CD8-positive, alpha-beta memory T cell (primary cell): ENCODE results near the gene IL1RAPL1. TPM values are rescaled to one million over a fixed set of nuclear protein-coding genes. Genes with fewer than 3 reads are reported as not detected.

Experiments used
- CTCF ChIA-PET: fragments of 350-600 bp; sonication (Branson Sonifier 250); formaldehyde crosslinking; loops from one replicate; lab custom pipeline; 2021; ENCODE audit warnings: antibody characterized with exemption; lab: Charles Lee
- POLR2A ChIA-PET: fragments of 350-600 bp; sonication (Branson Sonifier 250); formaldehyde crosslinking; loops from one replicate; lab custom pipeline; 2021; ENCODE audit warnings: antibody characterized with exemption; lab: Charles Lee
- DNase-seq, 5 donors: peaks; one replicate each; pipeline versions ENCODE4 v3.0.0 to v3.0.0-alpha.2; 2020 to 2022; ENCODE audit warnings: mixed read lengths in 1 of 5
- H3K27ac ChIP-seq: one replicate; pipeline ENCODE4 v1.7.0; 2013; ENCODE audit warnings: low read depth, mild to moderate bottlenecking, low read length, moderate library complexity
- H3K27me3 ChIP-seq: 2 replicates; pipeline ENCODE4 v1.7.0; 2013; ENCODE audit warnings: low read length, mild to moderate bottlenecking; ENCODE audit not compliant: insufficient read depth, poor library complexity, severe bottlenecking
- H3K36me3 ChIP-seq: 2 replicates; pipeline ENCODE4 v1.7.0; 2013; ENCODE audit warnings: mild to moderate bottlenecking, low read length, moderate library complexity; ENCODE audit not compliant: insufficient read depth
- H3K4me1 ChIP-seq: 2 replicates; pipeline ENCODE4 v1.7.0; 2013; ENCODE audit warnings: mild to moderate bottlenecking, low read length, moderate library complexity; ENCODE audit not compliant: insufficient read depth
- H3K4me3 ChIP-seq: 2 replicates; pipeline ENCODE4 v1.7.0; 2013; ENCODE audit warnings: mild to moderate bottlenecking, low read length
- H3K9me3 ChIP-seq: 2 replicates; pipeline ENCODE4 v1.7.0; 2013; ENCODE audit warnings: mild to moderate bottlenecking, low read length
- H3K27ac Mint-ChIP-seq, 8 donors: one replicate each; pipeline ENCODE4 v1.8.0; 2020 to 2021; ENCODE audit warnings: mixed read lengths in 8 of 8, mild to moderate bottlenecking in 6 of 8, inconsistent platforms in 3 of 8, moderate library complexity in 3 of 8
- H3K27me3 Mint-ChIP-seq, 2 donors: one replicate each; pipeline ENCODE4 v1.8.0; 2020 to 2021; ENCODE audit warnings: mixed read lengths in 2 of 2, mild to moderate bottlenecking in 1 of 2, moderate library complexity in 1 of 2
- H3K36me3 Mint-ChIP-seq, 3 donors: one replicate each; pipeline ENCODE4 v1.8.0; 2020 to 2021; ENCODE audit warnings: mixed read lengths in 3 of 3, inconsistent platforms in 1 of 3, mild to moderate bottlenecking in 1 of 3
- H3K4me1 Mint-ChIP-seq, 3 donors: one replicate each; pipeline ENCODE4 v1.8.0; 2020 to 2021; ENCODE audit warnings: mixed read lengths in 3 of 3, inconsistent platforms in 1 of 3, mild to moderate bottlenecking in 1 of 3
- H3K4me3 Mint-ChIP-seq, 7 donors: one replicate each; pipeline ENCODE4 v1.8.0; 2020 to 2021; ENCODE audit warnings: mixed read lengths in 7 of 7, mild to moderate bottlenecking in 6 of 7, moderate library complexity in 4 of 7, inconsistent platforms in 2 of 7
- H3K9me3 Mint-ChIP-seq, 5 donors: one replicate each; pipeline ENCODE4 v1.8.0; 2020 to 2022; ENCODE audit warnings: mixed read lengths in 5 of 5, mild to moderate bottlenecking in 3 of 5, moderate library complexity in 2 of 5, inconsistent platforms in 1 of 5
- polyA plus RNA-seq: library from polyadenylated mRNA; unstranded; fragments of 300-500 nt; fragmentation: Illumina TruSeq; gene quantifications from one replicate; pipeline ENCODE4 v1.2.3, GENCODE V29; 2021
- total RNA-seq, 2 experiments: library from RNA; stranded (reverse); gene quantifications; one replicate each; pipeline ENCODE4 v1.2.3, GENCODE V29; 2021

Gene IL1RAPL1
- not detected for total RNA-seq
- not detected for polyA plus RNA-seq

GRCh38 chrX:28586981-28587551, at the start of gene IL1RAPL1:
Gene IL1RAPL1 (plus strand): TSS chrX:28587446.
- no peaks in the 10 kb centered on the region for H3K4me1 Mint-ChIP-seq
- Histone ChIP-seq H3K27me3 (no peaks in the 10 kb centered on the region), H3K4me1 (no peaks in the 10 kb centered on the region), H3K36me3 (no peaks in the 10 kb centered on the region), H3K9me3 (no peaks in the 10 kb centered on the region), H3K4me3 (no peak within 1 kb of the TSS), H3K27ac (no peak within 1 kb of the TSS)
- no peak within 1 kb of the TSS for H3K4me3 Mint-ChIP-seq
- H3K9me3 Mint-ChIP-seq: no peaks in the 10 kb centered on the region
- ChIA-PET CTCF (no interaction called here), POLR2A (no interaction called here)
- H3K36me3 Mint-ChIP-seq: no peaks in the 10 kb centered on the region
- H3K27ac Mint-ChIP-seq: no peak within 1 kb of the TSS
- no peak for DNase-seq
- peaks cover 0 to 3% of the 10 kb centered on the region in 2 donors for H3K27me3 Mint-ChIP-seq

DNA sequence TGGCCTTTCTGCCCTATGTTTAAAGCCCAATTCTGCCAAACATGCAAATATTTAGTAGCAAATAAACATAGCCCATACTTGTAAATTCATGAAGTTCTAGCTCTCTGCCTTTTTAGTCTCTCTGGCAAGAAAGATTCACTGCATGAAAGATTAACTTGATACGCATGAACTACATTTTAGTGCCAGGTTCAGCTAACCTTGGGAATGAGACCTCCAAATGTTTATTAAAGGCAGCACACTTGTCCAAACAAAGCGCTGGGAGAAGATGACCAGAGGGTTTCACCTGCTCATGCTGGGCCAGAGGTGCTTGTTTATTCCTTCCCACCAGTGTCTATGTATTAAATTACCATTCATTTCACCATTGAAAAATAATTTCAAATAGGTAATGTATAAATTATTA, 44.5 kb upstream of the IL1RAPL1 start:
- POLR2A ChIA-PET: no interaction called here
- Histone ChIP-seq H3K4me3 (no peak overlapping the region), H3K36me3 (no peaks in the 10 kb centered on the region), H3K9me3 (no peaks in the 10 kb centered on the region), H3K4me1 (no peaks in the 10 kb centered on the region), H3K27ac (no peak overlapping the region), H3K27me3 (no peaks in the 10 kb centered on the region)
- Mint-ChIP-seq H3K4me1 (no peaks in the 10 kb centered on the region), H3K9me3 (peaks cover 0 to 8% (median 3%) of the 10 kb centered on the region in 5 donors), H3K27me3 (no peaks in the 10 kb centered on the region), H3K36me3 (no peaks in the 10 kb centered on the region), H3K27ac (no peak overlapping the region), H3K4me3 (no peak overlapping the region)
- DNase-seq: no peak
- CTCF ChIA-PET: no interaction called here

GRCh38 chrX:28549838-28550237, 37.4 kb upstream of the IL1RAPL1 start:
- Mint-ChIP-seq H3K27me3 (peaks cover 0 to 4% of the 10 kb centered on the region in 2 donors), H3K4me1 (no peaks in the 10 kb centered on the region)
- POLR2A ChIA-PET: no interaction called here

DNA sequence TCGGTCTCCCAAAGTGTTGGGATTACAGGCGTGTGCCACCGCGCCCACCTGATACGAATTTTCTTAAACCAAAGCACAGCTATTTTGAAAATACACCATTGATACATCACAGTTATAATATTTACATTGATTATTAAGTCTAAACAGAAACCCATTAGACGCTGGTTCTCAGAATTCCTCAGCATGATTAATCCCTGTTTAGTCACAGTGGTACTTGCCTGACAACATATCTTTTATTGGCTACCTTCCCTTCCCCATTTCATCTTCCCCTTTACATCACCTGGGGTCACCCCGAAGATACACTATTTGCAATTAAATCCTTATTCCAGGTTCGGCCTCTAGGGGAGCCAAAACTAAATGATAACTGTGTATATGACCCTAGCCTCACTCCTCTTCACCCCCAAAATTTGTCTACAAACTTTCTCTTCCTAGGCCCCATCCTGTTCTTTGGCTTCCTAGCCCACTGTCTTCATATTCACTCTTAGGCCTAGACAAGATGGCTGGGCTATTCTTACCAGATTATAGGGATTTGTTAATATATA, 36.8 kb upstream of the IL1RAPL1 start:
- no peak for DNase-seq
- H3K36me3 Mint-ChIP-seq: no peaks in the 10 kb centered on the region
- ChIA-PET CTCF (no interaction called here), POLR2A (no interaction called here)
- Histone ChIP-seq H3K4me1 (no peaks in the 10 kb centered on the region), H3K27me3 (no peaks in the 10 kb centered on the region), H3K27ac (no peak overlapping the region), H3K9me3 (no peaks in the 10 kb centered on the region), H3K36me3 (no peaks in the 10 kb centered on the region), H3K4me3 (no peak overlapping the region)
- peaks cover 3 to 14% (median 3%) of the 10 kb centered on the region in 5 donors for H3K9me3 Mint-ChIP-seq
- no peak overlapping the region for H3K4me3 Mint-ChIP-seq
- H3K4me1 Mint-ChIP-seq: no peaks in the 10 kb centered on the region
- H3K27ac Mint-ChIP-seq: no peak overlapping the region
- H3K27me3 Mint-ChIP-seq: peaks cover 0 to 4% of the 10 kb centered on the region in 2 donors

More at GRCh38 chrX:28549838-28550237, 37.4 kb upstream of the IL1RAPL1 start:
- H3K27ac ChIP-seq: no peak overlapping the region
- no peaks in the 10 kb centered on the region for H3K36me3 Mint-ChIP-seq
- no peak overlapping the region for H3K4me3 ChIP-seq
- no peaks in the 10 kb centered on the region for H3K27me3 ChIP-seq
- H3K9me3 ChIP-seq: no peaks in the 10 kb centered on the region
- H3K27ac Mint-ChIP-seq: no peak overlapping the region
- H3K4me1 ChIP-seq: no peaks in the 10 kb centered on the region
- DNase-seq: no peak
- H3K9me3 Mint-ChIP-seq: peaks cover 3 to 14% (median 5%) of the 10 kb centered on the region in 5 donors
- no peaks in the 10 kb centered on the region for H3K36me3 ChIP-seq
- CTCF ChIA-PET: no interaction called here
- no peak overlapping the region for H3K4me3 Mint-ChIP-seq

DNA sequence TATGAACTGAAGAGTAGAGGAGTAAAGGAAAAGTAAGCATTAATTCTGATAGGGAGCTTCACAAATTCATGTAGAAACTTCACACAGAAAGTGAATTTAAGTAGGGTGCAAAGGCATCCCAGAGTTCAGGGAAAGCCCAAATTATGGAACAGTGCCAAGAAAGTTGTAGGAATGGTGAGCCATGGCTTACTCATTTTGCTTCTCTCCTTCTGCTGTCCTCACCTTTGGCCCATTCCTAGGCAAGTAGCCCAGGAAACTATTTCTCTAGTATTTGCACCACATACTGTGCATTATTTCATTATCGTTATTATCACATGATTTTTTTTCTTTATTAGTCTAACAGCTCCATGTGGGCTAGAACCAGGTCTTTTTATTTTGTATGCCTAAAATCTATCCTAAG, 34.9 kb upstream of the IL1RAPL1 start:
- H3K4me1 Mint-ChIP-seq: no peaks in the 10 kb centered on the region
- peaks cover 0 to 4% of the 10 kb centered on the region in 2 donors for H3K27me3 Mint-ChIP-seq
- Histone ChIP-seq H3K27ac (no peak overlapping the region), H3K4me1 (no peaks in the 10 kb centered on the region), H3K9me3 (no peaks in the 10 kb centered on the region), H3K4me3 (no peak overlapping the region), H3K27me3 (no peaks in the 10 kb centered on the region), H3K36me3 (no peaks in the 10 kb centered on the region)
- H3K27ac Mint-ChIP-seq: no peak overlapping the region
- POLR2A ChIA-PET: no interaction called here
- no peak for DNase-seq
- CTCF ChIA-PET: no interaction called here
- peaks cover 3 to 14% (median 6%) of the 10 kb centered on the region in 5 donors for H3K9me3 Mint-ChIP-seq
- H3K4me3 Mint-ChIP-seq: no peak overlapping the region
- H3K36me3 Mint-ChIP-seq: no peaks in the 10 kb centered on the region

DNA sequence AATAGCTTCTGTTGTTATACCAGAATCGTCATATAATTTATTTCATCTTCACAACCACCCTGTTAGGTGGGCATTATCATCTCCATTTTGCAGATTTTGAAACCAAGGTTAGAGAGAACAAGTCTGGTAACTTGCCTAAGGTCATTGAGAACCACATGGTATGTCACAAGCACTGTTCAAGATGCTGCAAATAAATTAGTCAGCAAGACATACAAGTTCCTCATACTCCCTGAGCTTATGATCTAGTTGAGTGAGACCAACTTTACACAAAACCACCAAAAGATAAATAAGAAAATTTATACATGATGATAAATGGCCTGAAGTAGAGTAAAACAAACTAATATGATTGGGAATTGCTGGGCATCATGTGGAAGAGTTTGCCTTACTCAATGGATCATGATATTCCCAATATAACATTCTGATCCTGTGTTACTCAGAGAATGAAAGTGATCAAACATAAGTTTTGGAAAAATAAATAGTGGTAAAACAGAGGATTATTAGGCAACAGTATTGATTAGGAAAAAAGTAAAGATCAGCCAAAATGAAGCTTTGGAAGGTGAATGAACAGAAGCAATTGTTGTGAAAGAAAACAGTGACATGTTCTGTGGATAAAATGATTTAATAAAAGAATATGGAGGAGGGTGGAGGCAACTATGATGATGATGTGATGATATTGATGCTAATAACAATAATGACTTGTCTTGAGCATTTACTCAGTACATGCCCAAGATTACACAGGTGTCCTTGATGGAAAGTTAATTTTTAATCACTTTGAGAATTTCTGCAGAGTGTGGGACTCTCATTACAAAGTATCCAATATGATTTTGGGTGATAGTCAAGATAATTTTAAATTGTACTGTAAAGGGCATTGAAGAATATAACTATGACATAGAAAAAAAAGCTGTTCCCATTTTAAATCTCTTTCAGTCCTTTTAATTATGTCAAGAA, 34.1 kb upstream of the IL1RAPL1 start:
- Histone ChIP-seq H3K27me3 (no peaks in the 10 kb centered on the region), H3K36me3 (no peaks in the 10 kb centered on the region), H3K4me1 (no peaks in the 10 kb centered on the region), H3K27ac (no peak overlapping the region), H3K4me3 (no peak overlapping the region), H3K9me3 (no peaks in the 10 kb centered on the region)
- CTCF ChIA-PET: no interaction called here
- Mint-ChIP-seq H3K27me3 (peaks cover 0 to 4% of the 10 kb centered on the region in 2 donors), H3K4me3 (no peak overlapping the region), H3K36me3 (no peaks in the 10 kb centered on the region), H3K9me3 (peaks cover 3 to 18% (median 8%) of the 10 kb centered on the region in 5 donors), H3K27ac (no peak overlapping the region), H3K4me1 (no peaks in the 10 kb centered on the region)
- POLR2A ChIA-PET: no interaction called here
- no peak for DNase-seq

- no peak overlapping the region for H3K27ac ChIP-seq
- no peak overlapping the region for H3K27ac Mint-ChIP-seq
- CTCF ChIA-PET: no interaction called here
- no peaks in the 10 kb centered on the region for H3K36me3 ChIP-seq
- H3K4me3 ChIP-seq: no peak overlapping the region
- H3K4me1 ChIP-seq: no peaks in the 10 kb centered on the region
- H3K27me3 Mint-ChIP-seq: peaks cover 0 to 2% of the 10 kb centered on the region in 2 donors
- POLR2A ChIA-PET: no interaction called here
- no peaks in the 10 kb centered on the region for H3K4me1 Mint-ChIP-seq
- H3K9me3 ChIP-seq: no peaks in the 10 kb centered on the region
- H3K36me3 Mint-ChIP-seq: peaks cover 0 to 1% (median 0%) of the 10 kb centered on the region in 3 donors
- H3K9me3 Mint-ChIP-seq: peaks cover 0 to 4% (median 0%) of the 10 kb centered on the region in 5 donors
- DNase-seq: no peak
- H3K4me3 Mint-ChIP-seq: no peak overlapping the region
- H3K27me3 ChIP-seq: no peaks in the 10 kb centered on the region
These were observed 11.1 kb upstream of the IL1RAPL1 start for GRCh38 chrX:28576117-28576516.

DNA sequence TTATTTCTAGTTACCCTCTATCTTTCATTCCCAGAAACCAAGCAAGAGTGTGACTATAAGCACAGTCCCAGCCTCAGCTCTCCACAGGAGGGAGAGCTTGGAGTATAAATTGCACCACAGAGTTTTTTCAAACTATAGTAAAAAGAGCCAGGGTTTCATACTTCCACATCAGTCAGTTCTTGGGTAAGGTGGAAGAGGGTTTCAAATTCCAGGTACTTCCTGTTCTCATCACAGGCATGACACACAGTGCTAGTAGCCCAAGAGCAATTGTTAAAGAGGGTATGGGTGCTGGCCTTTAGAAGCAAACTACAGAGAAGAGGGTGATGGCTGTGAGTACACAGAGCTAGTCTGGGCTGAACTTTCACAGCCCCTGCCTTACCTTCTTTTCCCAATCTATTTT, 5.7 kb upstream of the IL1RAPL1 start:
- Mint-ChIP-seq H3K36me3 (peaks cover 0 to 1% (median 0%) of the 10 kb centered on the region in 3 donors), H3K4me1 (no peaks in the 10 kb centered on the region), H3K4me3 (no peak overlapping the region), H3K27ac (no peak overlapping the region), H3K27me3 (peaks cover 0 to 5% of the 10 kb centered on the region in 2 donors), H3K9me3 (peaks cover 0 to 2% (median 0%) of the 10 kb centered on the region in 5 donors)
- Histone ChIP-seq H3K4me3 (no peak overlapping the region), H3K27me3 (no peaks in the 10 kb centered on the region), H3K27ac (no peak overlapping the region), H3K36me3 (no peaks in the 10 kb centered on the region), H3K9me3 (no peaks in the 10 kb centered on the region), H3K4me1 (no peaks in the 10 kb centered on the region)
- ChIA-PET CTCF (no interaction called here), POLR2A (no interaction called here)
- DNase-seq: no peak
